Endothelial cell of umbilical vein (primary cell): ENCODE data around the gene F2RL2. TPM values are rescaled to one million over a fixed set of nuclear protein-coding genes. Genes with fewer than 3 reads are reported as not detected.

Experiments
- BruUV-seq: library from RNA; stranded (reverse); fragments of 400-500 nt; replicated peaks from 2 replicates; lab custom pipeline; 2021; lab: Mats Ljungman, UMichigan
- CTCF ChIA-PET: fragments of 300-600, 350-600 bp; sonication (Branson Sonifier 250); formaldehyde crosslinking; loops from one replicate; lab custom pipeline; 2021; ENCODE audit warnings: antibody characterized with exemption, inconsistent platforms; lab: Charles Lee
- POLR2A ChIA-PET: fragments of 300-600, 350-600 bp; sonication (Branson Sonifier 250); formaldehyde crosslinking; loops from one replicate; lab custom pipeline; 2021; ENCODE audit warnings: antibody characterized with exemption, inconsistent platforms; lab: Charles Lee
- DNase-seq: peaks from one replicate; pipeline ENCODE4 v3.0.0-alpha.2; 2011; ENCODE audit warnings: low read depth, low spot score
- FAIRE-seq: peaks from 2 replicates; lab custom pipeline; 2011; peaks lifted over from hg19 to GRCh38; lab: Jason Lieb, UNC
- H2AFZ ChIP-seq: 2 replicates; pipeline ENCODE4 v1.6.0; 2012; ENCODE audit warnings: low read depth, low read length, control low read depth, inconsistent platforms
- H3K27ac ChIP-seq: 2 replicates; pipeline ENCODE4 v1.5.1; 2011; ENCODE audit warnings: low read depth, mild to moderate bottlenecking, control low read depth, low read length, moderate library complexity; ENCODE audit not compliant: insufficient read depth
- H3K27me3 ChIP-seq, 2 experiments: 2 replicates each; pipeline versions ENCODE4 v1.6.0 to v1.6.1; 2011; ENCODE audit warnings: low read length in 2 of 2, mixed read lengths in 1 of 2; ENCODE audit not compliant: control insufficient read depth in 2 of 2, insufficient read depth in 2 of 2
- H3K36me3 ChIP-seq, 2 experiments: 2 replicates in 1 of 2; 3 replicates in 1 of 2; pipeline ENCODE4 v1.5.1; 2011; ENCODE audit warnings: low read length in 2 of 2, mild to moderate bottlenecking in 1 of 2, moderate library complexity in 1 of 2; ENCODE audit not compliant: control insufficient read depth in 2 of 2, insufficient read depth in 2 of 2; ENCODE audit errors: extremely low read depth in 1 of 2
- H3K4me1 ChIP-seq: 3 replicates; pipeline ENCODE4 v1.5.1; 2011; ENCODE audit warnings: mild to moderate bottlenecking, low read length; ENCODE audit not compliant: control insufficient read depth, insufficient read depth; ENCODE audit errors: extremely low read depth
- H3K4me2 ChIP-seq: 2 replicates; pipeline ENCODE4 v1.6.1; 2011; ENCODE audit warnings: low read length, control low read depth, mixed read lengths; ENCODE audit not compliant: insufficient read depth
- H3K4me3 ChIP-seq, 3 experiments: fragments of 200-600 bp in 1 of 3; sonication (generic), shearing (Covaris generic) in 1 of 3; replicated peaks in 1 of 3; 2 replicates each; pipeline ENCODE4 v1.5.1; 2011 to 2016; ENCODE audit warnings: control low read depth in 3 of 3, low read length in 3 of 3, mild to moderate bottlenecking in 2 of 3, inconsistent platforms in 1 of 3, low read depth in 1 of 3, moderate library complexity in 1 of 3; ENCODE audit not compliant: insufficient read depth in 1 of 3
- H3K79me2 ChIP-seq: 2 replicates; pipeline ENCODE4 v1.6.0; 2012; ENCODE audit warnings: low read length, inconsistent platforms; ENCODE audit not compliant: control insufficient read depth, insufficient read depth
- H3K9ac ChIP-seq: replicated peaks from 2 replicates; pipeline ENCODE3; 2011; ENCODE audit warnings: low read length, control low read depth; ENCODE audit not compliant: insufficient read depth; ENCODE audit errors: extremely low read depth
- H3K9me1 ChIP-seq: replicated peaks from 3 replicates; pipeline ENCODE4 v1.6.0; 2011; ENCODE audit warnings: mild to moderate bottlenecking, low read length; ENCODE audit not compliant: control insufficient read depth, insufficient read depth; ENCODE audit errors: extremely low read depth
- H3K9me3 ChIP-seq: replicated peaks from 2 replicates; pipeline ENCODE4 v1.5.1; 2012; ENCODE audit warnings: low read length, inconsistent platforms; ENCODE audit not compliant: control insufficient read depth, insufficient read depth
- H4K20me1 ChIP-seq: replicated peaks from 2 replicates; pipeline ENCODE3; 2011; ENCODE audit warnings: mild to moderate bottlenecking, low read length; ENCODE audit not compliant: control insufficient read depth, insufficient read depth; ENCODE audit errors: extremely low read depth
- EZH2 ChIP-seq: IDR thresholded peaks from 2 replicates; pipeline ENCODE4 v1.6.1; 2012; ENCODE audit warnings: borderline replicate concordance, low read depth, mild to moderate bottlenecking, moderate library complexity, low read length, inconsistent platforms; ENCODE audit not compliant: severe bottlenecking
- FOS ChIP-seq: IDR thresholded peaks from 2 replicates; pipeline ENCODE4 v1.6.1; 2011; ENCODE audit warnings: mild to moderate bottlenecking, low read length, moderate library complexity, borderline replicate concordance; ENCODE audit not compliant: insufficient read depth
- GATA2 ChIP-seq: IDR thresholded peaks from 2 replicates; pipeline ENCODE4 v1.7.0; 2011; ENCODE audit warnings: low read depth, mild to moderate bottlenecking, moderate library complexity, mixed read lengths, low read length; ENCODE audit not compliant: insufficient read length, insufficient read depth
- JUN ChIP-seq: IDR thresholded peaks from 2 replicates; pipeline ENCODE4 v1.6.1; 2011; ENCODE audit warnings: borderline replicate concordance, low read depth; ENCODE audit not compliant: insufficient read length, insufficient read depth
- MAX ChIP-seq: IDR thresholded peaks from 2 replicates; pipeline ENCODE4 v1.6.1; 2011; ENCODE audit not compliant: insufficient read depth, insufficient read length
- MYC ChIP-seq: IDR thresholded peaks from one replicate; pipeline ENCODE4 v1.6.1; 2011; ENCODE audit warnings: mild to moderate bottlenecking, low read depth, low read length
- POLR2A ChIP-seq: IDR thresholded peaks from 2 replicates; pipeline ENCODE4 v1.6.1; 2012; ENCODE audit warnings: low read depth, mild to moderate bottlenecking, control low read depth, low read length
- POLR2AphosphoS5 ChIP-seq: IDR thresholded peaks from 2 replicates; pipeline ENCODE4 v1.6.1; 2012; ENCODE audit warnings: low read depth, mild to moderate bottlenecking, control low read depth, low read length, moderate library complexity; ENCODE audit not compliant: insufficient read depth
- dilution Hi-C: fragments of 300-500 bp; cut with MboI; formaldehyde crosslinking; loops from one replicate; pipeline ENCODE4 v1.15.0; 2019; ENCODE audit warnings: low sequenced_read_pairs; ENCODE audit not compliant: extremely low pct_ligation_motif_present
- intact Hi-C: fragments of 100-400 bp; cut with micrococcal nuclease; formaldehyde crosslinking; loops from one replicate; pipeline ENCODE4 v1.10.0; 2022
- polyA plus RNA-seq, 4 experiments: library from polyadenylated mRNA; depleted of rRNA in 3 of 4; stranded (reverse) in 3 of 4; unstranded in 1 of 4; fragments of >200 nt; gene quantifications; 2 replicates each; pipeline versions ENCODE4 v1.2.1 to v1.2.3, GENCODE V29; 2011 to 2012; ENCODE audit warnings: missing spikeins in 1 of 4
- total RNA-seq: library from RNA; stranded (reverse); gene quantifications from 2 replicates; pipeline ENCODE4 v1.2.3, GENCODE V29; 2021
- TF ChIP-seq, protein P1 (sequence below), 2 donors: IDR thresholded peaks; 1 replicate in 1 of 2; 2 replicates in 1 of 2; pipeline ENCODE4 v1.5.1; 2011; ENCODE audit warnings: low read length in 2 of 2, mild to moderate bottlenecking in 2 of 2, moderate library complexity in 2 of 2, control low read depth in 1 of 2, inconsistent platforms in 1 of 2, low read depth in 1 of 2; ENCODE audit not compliant: insufficient read depth in 1 of 2; ENCODE audit errors: extremely low read depth in 1 of 2

F2RL2 gene
- total and polyA plus RNA-seq, 2 donors (not counting 3 experiments of a cell fraction or from before 2014, with no cell fraction given): 19.8 to 33.3 TPM

- peaks cover 0 to 3% of the 10 kb centered on the region in 2 experiments for H3K27me3 ChIP-seq
- no peaks in the 10 kb centered on the region for H3K36me3 ChIP-seq
These were observed 46.2 kb downstream of the F2RL2 start for GRCh38 chr5:76576996-76577395.

More at GRCh38 chr5:76576996-76577395, 46.2 kb downstream of the F2RL2 start:
- CTCF ChIA-PET: no interaction called here
- H3K4me3 ChIP-seq: no peak overlapping the region
- no peaks in the 10 kb centered on the region for H3K4me1 ChIP-seq
- dilution Hi-C loops: no loop called here
- TF ChIP-seq POLR2AphosphoS5 (no peak), POLR2A (no peak), GATA2 (no peak), EZH2 (no peak), MYC (no peak), JUN (no peak), MAX (no peak), FOS (no peak)
- TF ChIP-seq, protein P1, sequence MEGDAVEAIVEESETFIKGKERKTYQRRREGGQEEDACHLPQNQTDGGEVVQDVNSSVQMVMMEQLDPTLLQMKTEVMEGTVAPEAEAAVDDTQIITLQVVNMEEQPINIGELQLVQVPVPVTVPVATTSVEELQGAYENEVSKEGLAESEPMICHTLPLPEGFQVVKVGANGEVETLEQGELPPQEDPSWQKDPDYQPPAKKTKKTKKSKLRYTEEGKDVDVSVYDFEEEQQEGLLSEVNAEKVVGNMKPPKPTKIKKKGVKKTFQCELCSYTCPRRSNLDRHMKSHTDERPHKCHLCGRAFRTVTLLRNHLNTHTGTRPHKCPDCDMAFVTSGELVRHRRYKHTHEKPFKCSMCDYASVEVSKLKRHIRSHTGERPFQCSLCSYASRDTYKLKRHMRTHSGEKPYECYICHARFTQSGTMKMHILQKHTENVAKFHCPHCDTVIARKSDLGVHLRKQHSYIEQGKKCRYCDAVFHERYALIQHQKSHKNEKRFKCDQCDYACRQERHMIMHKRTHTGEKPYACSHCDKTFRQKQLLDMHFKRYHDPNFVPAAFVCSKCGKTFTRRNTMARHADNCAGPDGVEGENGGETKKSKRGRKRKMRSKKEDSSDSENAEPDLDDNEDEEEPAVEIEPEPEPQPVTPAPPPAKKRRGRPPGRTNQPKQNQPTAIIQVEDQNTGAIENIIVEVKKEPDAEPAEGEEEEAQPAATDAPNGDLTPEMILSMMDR (IDR thresholded peaks at IDR 0.05; ENCODE audit: extremely low read depth in 1 of 2, insufficient read depth in 1 of 2, low read depth in 1 of 2, low read length in 2 of 2): no peak
- FAIRE-seq (no peak), DNase-seq (no peak)
- intact Hi-C loops: no loop called here
- H3K4me2 ChIP-seq: no peak overlapping the region
- H4K20me1 ChIP-seq: no peaks in the 10 kb centered on the region
- no peaks in the 10 kb centered on the region for H3K9me1 ChIP-seq
- no peak overlapping the region for H3K9ac ChIP-seq
- no peaks in the 10 kb centered on the region for H3K79me2 ChIP-seq
- BruUV-seq: no TSS peak
- H2AFZ ChIP-seq: no peak overlapping the region
- no peak overlapping the region for H3K27ac ChIP-seq
- POLR2A ChIA-PET: no interaction called here
- H3K9me3 ChIP-seq: no peaks in the 10 kb centered on the region
